Stimulated activated CD8-positive, alpha-beta memory T cell treated with anti-CD3 and anti-CD28 coated beads, Interleukin-15, amount 100 ng/mL, for 1 hour (primary cell): ENCODE measurements around the gene IFT81.
"Not testable (repeated sequence)": the region's sequence is repeated elsewhere in the genome, so short reads cannot be mapped to it uniquely, and the experiment has no call there.

Experiments
- DNase-seq: peaks from one replicate; pipeline ENCODE4 v3.0.0-alpha.2; 2020; ENCODE audit warnings: low read depth

The IFT81 gene

DNA sequence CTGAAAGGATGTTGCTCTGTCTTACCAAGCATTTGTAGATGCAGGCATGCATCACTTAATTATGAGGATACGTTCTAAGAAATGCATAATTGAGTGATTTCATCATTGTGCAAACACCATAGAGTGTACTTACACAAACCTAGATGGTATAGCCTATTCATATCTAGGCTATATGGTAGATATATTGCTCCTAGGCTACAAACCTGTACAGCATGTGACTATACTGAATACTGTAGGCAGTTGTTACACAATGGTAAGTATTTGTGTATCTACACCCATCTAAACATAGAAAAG lies 75.9 kb downstream of the IFT81 start:
- no peak for DNase-seq

DNA sequence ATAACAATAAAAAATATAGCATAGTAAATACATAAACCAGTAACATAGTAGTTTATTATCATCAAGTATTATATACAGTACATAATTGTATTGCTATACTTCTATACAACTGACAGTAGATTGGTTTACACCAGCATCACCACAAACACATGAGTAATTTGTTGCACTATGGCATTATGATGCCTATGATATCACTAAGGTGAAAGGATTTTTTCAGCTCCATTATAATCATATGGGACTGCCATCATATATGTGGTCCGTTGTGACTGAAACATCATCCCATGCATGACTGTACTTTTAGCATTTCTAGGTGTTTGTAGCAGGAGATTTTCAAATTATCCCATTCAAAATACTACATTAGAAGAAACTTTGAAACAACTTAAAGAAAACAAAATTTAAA lies 77.8 kb downstream of the IFT81 start:
- no peak for DNase-seq

- DNase-seq = no peak
Observed at GRCh38 chr12:110203546-110203945, 79.4 kb downstream of the IFT81 start.

DNA sequence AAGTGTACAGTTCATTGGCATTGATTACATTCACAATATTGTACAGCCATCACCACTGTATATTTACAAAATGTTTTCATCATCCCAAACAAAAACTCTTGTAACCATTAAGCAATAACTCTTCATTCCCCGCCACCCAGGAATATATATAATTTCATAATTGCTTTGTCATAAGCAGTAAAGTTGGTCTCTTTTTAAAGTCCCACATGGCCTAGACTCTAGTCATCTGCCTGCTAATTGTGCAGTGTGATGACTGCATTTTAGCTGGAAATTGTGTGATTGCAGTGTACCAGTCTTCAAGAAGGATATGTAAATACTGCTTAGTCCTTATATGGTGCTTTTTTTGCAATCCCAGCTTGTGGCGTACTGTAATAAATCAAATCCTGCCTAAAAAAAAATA lies 81.8 kb downstream of the IFT81 start:
- DNase-seq = no peak

- DNase-seq = not testable (repeated sequence)
Observed at GRCh38 chr12:110211639-110212536, 87.7 kb downstream of the IFT81 start.

DNA sequence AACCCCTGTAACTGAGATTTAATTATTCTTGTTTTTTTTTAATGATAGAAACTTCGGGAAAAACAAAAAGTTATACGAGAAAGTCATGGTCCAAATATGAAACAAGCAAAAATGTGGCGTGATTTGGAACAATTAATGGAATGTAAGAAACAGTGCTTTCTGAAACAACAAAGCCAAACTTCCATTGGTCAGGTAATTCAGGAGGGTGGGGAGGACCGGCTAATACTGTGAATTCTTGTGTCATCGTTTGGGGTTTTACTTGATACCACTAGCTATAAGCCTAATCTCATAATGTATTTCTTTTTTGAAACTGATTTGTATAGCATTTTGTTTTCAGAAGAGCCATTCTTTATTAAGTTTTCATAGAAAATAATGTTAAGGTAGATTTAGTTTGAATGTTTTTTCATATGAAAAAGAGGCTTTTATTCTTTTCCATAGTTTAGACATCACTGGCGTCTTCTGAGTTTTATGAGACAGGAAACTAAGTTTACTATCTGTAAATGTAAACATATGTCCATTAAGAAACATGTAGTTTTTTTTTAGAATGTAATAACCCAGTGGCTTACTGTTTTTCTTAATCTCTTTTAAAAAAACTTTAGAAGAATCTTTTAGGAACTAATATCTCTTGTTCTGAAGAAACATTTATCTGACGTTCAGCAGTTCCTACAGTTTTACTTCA lies 94.0 kb downstream of the IFT81 start:
- no peak for DNase-seq

- DNase-seq = no peak
Observed at GRCh38 chr12:110222027-110222426, 97.9 kb downstream of the IFT81 start.

- no peak for DNase-seq
Observed at GRCh38 chr12:110222433-110222832, 98.3 kb downstream of the IFT81 start.

DNA sequence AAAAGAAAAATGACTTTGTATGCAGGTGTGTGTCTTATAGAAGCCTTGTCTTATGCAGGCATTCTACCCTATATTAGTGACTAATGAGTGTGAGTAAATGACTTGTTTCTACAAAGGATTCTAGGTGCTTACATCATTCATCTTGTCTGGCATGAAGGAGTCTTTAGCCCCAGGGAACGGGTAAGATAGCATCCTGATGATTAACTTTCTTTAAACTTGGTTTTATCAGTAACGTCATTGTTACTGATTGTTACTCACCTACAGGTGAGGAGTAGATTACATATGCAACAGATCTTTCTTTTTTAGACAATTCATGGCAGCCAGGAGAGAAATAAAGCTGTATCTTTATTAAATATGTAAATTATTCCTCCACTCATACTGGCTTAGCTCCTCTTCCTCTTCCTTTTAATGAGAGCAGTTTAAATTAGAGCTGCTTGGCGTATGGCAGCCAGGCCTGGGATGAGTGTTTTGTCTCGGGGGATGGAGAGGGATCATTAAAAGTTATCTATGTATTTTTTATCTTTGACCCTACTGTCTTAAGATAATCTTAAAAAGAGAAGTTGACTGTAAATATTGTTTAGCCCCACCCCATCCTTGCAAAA lies 99.7 kb downstream of the IFT81 start:
- DNase-seq = no peak

DNA sequence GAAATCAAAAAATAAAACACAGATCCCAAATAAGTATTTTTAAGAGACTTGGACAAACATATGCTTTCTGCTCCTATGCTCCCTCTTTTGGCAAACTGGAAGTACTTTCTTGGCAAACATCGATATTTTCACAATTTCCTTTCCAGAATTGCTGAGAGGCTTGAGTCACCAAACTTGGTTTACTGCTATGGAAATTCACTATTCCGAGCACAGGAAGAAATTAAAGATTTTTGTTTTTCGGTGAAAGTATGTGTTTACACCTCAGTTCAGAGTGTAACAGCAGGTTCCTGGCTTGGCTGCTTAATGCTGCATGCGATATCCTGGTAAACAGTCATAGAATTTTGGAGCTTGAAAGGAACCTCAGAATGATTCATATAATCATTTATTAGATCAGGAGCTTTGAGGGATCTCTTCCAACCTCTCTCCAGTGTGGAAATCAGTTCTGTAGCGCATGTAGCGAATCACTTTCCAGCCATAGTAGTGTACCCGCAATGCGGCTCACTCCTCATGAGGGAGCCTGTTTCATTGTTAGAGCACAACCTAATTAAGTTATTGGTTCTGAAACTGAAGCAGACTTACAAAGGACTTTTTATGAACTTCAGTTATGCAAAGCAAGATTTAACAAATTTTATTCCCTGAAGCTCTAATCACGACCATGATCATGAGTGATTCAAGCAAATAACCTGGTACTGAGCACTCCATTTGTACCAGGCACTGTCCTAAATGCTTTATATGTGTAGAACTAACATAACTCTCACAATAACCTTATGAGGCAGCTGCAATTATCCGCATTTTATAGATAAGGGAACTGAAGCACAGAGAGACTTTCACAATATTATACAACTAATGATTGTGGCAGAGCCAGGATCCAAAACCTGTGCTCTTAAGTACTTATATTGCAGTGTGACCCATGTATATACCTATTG lies 100.5 kb downstream of the IFT81 start:
- DNase-seq = no peak

GRCh38 chr12:110227138-110227537 lies 103.0 kb downstream of the IFT81 start:
- DNase-seq = no peak

DNA sequence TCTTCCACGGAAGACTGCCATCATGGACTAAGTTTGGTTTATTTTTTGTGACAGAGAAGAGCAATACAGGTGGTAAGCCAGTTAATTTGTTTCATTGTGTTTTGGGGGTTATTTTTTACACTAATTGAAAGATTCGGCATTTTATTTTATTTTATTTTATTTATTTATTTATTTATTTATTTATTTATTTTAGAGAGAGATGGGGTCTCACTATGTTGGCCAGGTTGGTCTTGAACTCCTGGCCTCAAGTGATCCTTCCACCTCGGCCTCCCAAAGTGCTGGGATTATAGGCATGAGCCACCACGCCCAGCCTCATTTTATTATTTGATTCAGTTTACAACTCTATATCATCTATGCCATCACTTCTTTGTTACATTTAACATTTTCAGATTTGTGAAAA lies 104.2 kb downstream of the IFT81 start:
- DNase-seq = not testable (repeated sequence)

GRCh38 chr12:110228756-110229155 lies 104.6 kb downstream of the IFT81 start:
- no peak for DNase-seq

- no peak for DNase-seq
Observed at GRCh38 chr12:110229409-110229808, 105.3 kb downstream of the IFT81 start.

DNA sequence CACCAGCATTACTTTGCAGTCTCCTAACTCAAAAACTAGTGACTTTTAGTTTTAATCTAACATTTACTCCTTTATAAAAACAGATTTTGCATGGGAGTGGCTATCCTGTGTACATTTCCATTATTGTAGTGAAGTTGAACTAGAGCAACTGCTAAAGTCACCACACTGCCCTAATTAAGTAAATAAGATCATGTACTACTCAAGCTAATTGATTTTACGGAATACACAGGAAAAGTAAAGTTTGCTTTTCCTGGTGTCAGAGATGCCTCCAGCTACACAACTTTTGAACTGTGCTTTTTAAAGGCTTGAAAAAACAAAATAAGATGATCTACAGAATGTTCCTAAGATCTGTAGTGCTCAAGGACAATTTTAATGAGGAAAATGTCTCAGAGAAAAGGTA lies 106.5 kb downstream of the IFT81 start:
- DNase-seq = no peak

GRCh38 chr12:110233212-110233903 lies 109.2 kb downstream of the IFT81 start:
- no peak for DNase-seq

- no peak for DNase-seq
Observed at GRCh38 chr12:110234331-110234751, 110.2 kb downstream of the IFT81 start.

- DNase-seq = no peak
Observed at GRCh38 chr12:110234755-110235154, 110.6 kb downstream of the IFT81 start.

GRCh38 chr12:110235383-110235782 lies 111.2 kb downstream of the IFT81 start:
- no peak for DNase-seq

- no peak for DNase-seq
Observed at GRCh38 chr12:110243227-110243626, 119.1 kb downstream of the IFT81 start.

DNA sequence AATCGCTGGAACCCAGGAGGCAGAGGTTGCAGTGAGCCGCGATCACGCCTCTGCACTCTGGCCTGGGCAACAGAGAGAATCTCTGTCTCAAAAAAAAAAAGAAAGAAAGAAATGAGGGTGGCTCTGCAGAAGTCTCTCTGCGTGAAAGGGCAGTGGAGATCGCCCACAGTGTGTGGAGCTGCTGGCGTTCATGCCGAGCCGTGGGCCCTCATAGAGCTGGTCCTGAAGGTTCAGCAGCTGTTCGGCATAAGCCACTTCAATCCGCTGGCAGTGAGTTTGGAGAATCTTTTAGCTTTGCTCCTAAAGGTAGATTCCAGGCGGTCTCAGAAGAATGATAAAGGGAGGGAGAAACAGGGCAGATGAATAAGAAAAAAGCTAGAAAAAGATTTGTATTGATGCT lies 120.2 kb downstream of the IFT81 start:
- DNase-seq = no peak

- no peak for DNase-seq
Observed at GRCh38 chr12:110244829-110245228, 120.7 kb downstream of the IFT81 start.
